Lung (tissue), 12 donors: Measurements from ENCODE around the gene CNIH3. TPM values are rescaled to one million over a fixed set of nuclear protein-coding genes. Genes with fewer than 3 reads are reported as not detected.

Source experiments
- ATAC-seq: fragments of 200-7000 bp; cut with Tn5 transposase; one replicate; pipeline ENCODE4 v1.9.1; 2020; ENCODE audit warnings: moderate number of reproducible peaks; ENCODE audit not compliant: insufficient read depth, low FRiP score
- DNase-seq, 3 donors: peaks; one replicate each; pipeline ENCODE4 v3.0.0-alpha.2; 2013 to 2017
- H3K27ac ChIP-seq, 2 donors: one replicate each; pipeline ENCODE4 v1.5.1; 2013; ENCODE audit warnings: mild to moderate bottlenecking in 2 of 2, moderate library complexity in 2 of 2, control low read depth in 1 of 2, inconsistent platforms in 1 of 2, low read depth in 1 of 2, low read length in 1 of 2
- H3K27me3 ChIP-seq, 3 donors: one replicate each; pipeline ENCODE4 v1.5.1; 2013; ENCODE audit warnings: low read length in 2 of 3; ENCODE audit not compliant: control insufficient read depth in 3 of 3, insufficient read depth in 3 of 3
- H3K36me3 ChIP-seq, 4 donors: one replicate each; pipeline ENCODE4 v1.5.1; 2013; ENCODE audit warnings: low read length in 4 of 4, mild to moderate bottlenecking in 1 of 4, moderate library complexity in 1 of 4; ENCODE audit not compliant: control insufficient read depth in 4 of 4, insufficient read depth in 4 of 4
- H3K4me1 ChIP-seq, 5 donors: one replicate each; pipeline ENCODE4 v1.5.1; 2013; ENCODE audit warnings: low read length in 5 of 5, mild to moderate bottlenecking in 2 of 5, moderate library complexity in 1 of 5; ENCODE audit not compliant: control insufficient read depth in 5 of 5, insufficient read depth in 5 of 5
- H3K4me3 ChIP-seq: one replicate; pipeline ENCODE4 v1.5.1; 2013; ENCODE audit warnings: mild to moderate bottlenecking, control low read depth, moderate library complexity
- H3K9ac ChIP-seq, 2 donors: one replicate each; pipeline ENCODE4 v1.5.1; 2013; ENCODE audit warnings: low read length in 2 of 2, control low read depth in 1 of 2; ENCODE audit not compliant: insufficient read depth in 1 of 2
- H3K9me3 ChIP-seq, 4 donors: one replicate each; pipeline ENCODE4 v1.5.1; 2013; ENCODE audit warnings: low read length in 3 of 4, mild to moderate bottlenecking in 1 of 4, moderate library complexity in 1 of 4; ENCODE audit not compliant: control insufficient read depth in 4 of 4, insufficient read depth in 3 of 4
- WGBS, 2 donors: extraction: QIAGEN DNeasy Blood & Tissue Kit; methylation state at CpG; one replicate each; pipeline ENCODE4 v1.1.7; 2013; 5-methylcytosine and 5-hydroxymethylcytosine counted together
- polyA plus RNA-seq, 2 donors: library from polyadenylated mRNA; stranded (reverse); fragments of 200-250 nt; gene quantifications; one replicate each; pipeline ENCODE4 v1.2.1, GENCODE V29; 2013
- total RNA-seq, 2 donors: library from RNA; depleted of rRNA in 1 of 2; stranded (reverse); fragments of >200 nt in 1 of 2; gene quantifications; one replicate each; pipeline ENCODE4 v1.2.1, GENCODE V29; 2014 to 2021
- TF ChIP-seq, protein P1 (sequence below): IDR thresholded peaks from 2 replicates; pipeline ENCODE4 v1.5.1; 2012; ENCODE audit warnings: mild to moderate bottlenecking; ENCODE audit errors: control extremely low read depth, extremely low read depth
- donor health status: control.
- donor health status: control.
- donor health status: Bipolar disorder and iron deficiency.
- donor health status: healthy.
- donor health status: DM: yes; HTN: yes; CAD: no.

CNIH3 gene
- total and polyA plus RNA-seq, 4 donors = 0.70 to 5.2 (median 2.9) TPM

DNA sequence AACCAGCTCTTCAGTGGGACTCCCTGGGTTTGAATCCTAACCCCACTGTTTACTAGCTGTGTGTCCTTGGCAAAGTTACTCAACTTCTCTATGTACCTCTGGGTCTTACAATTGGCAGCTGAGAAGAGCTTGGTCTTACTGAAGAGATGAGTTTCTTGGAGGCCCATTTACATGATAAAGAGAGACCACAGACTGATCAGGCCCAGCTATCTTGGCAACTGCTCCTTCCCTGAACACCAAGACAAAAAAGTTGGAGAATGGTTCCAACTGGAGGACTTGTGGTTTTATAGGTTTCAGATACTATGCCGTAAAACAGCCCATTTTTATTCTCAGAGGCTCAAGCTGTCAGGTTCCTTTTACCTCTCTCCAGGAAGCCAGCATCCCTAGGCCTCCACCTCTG lies 24.8 kb upstream of the CNIH3 start:
- TF ChIP-seq, protein P1, sequence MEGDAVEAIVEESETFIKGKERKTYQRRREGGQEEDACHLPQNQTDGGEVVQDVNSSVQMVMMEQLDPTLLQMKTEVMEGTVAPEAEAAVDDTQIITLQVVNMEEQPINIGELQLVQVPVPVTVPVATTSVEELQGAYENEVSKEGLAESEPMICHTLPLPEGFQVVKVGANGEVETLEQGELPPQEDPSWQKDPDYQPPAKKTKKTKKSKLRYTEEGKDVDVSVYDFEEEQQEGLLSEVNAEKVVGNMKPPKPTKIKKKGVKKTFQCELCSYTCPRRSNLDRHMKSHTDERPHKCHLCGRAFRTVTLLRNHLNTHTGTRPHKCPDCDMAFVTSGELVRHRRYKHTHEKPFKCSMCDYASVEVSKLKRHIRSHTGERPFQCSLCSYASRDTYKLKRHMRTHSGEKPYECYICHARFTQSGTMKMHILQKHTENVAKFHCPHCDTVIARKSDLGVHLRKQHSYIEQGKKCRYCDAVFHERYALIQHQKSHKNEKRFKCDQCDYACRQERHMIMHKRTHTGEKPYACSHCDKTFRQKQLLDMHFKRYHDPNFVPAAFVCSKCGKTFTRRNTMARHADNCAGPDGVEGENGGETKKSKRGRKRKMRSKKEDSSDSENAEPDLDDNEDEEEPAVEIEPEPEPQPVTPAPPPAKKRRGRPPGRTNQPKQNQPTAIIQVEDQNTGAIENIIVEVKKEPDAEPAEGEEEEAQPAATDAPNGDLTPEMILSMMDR = no peak
- Histone ChIP-seq H3K9ac (no peak overlapping the region), H3K4me3 (no peak overlapping the region), H3K4me1 (peaks cover 0 to 1% (median 0%) of the 10 kb centered on the region in 5 donors), H3K9me3 (no peaks in the 10 kb centered on the region), H3K36me3 (no peaks in the 10 kb centered on the region), H3K27me3 (no peaks in the 10 kb centered on the region), H3K27ac (no peak overlapping the region)
- WGBS, 2 donors = 81 to 96% methylated on average over 1 of the region's 1 CpG
- ATAC-seq (no peak), DNase-seq (no peak)

DNA sequence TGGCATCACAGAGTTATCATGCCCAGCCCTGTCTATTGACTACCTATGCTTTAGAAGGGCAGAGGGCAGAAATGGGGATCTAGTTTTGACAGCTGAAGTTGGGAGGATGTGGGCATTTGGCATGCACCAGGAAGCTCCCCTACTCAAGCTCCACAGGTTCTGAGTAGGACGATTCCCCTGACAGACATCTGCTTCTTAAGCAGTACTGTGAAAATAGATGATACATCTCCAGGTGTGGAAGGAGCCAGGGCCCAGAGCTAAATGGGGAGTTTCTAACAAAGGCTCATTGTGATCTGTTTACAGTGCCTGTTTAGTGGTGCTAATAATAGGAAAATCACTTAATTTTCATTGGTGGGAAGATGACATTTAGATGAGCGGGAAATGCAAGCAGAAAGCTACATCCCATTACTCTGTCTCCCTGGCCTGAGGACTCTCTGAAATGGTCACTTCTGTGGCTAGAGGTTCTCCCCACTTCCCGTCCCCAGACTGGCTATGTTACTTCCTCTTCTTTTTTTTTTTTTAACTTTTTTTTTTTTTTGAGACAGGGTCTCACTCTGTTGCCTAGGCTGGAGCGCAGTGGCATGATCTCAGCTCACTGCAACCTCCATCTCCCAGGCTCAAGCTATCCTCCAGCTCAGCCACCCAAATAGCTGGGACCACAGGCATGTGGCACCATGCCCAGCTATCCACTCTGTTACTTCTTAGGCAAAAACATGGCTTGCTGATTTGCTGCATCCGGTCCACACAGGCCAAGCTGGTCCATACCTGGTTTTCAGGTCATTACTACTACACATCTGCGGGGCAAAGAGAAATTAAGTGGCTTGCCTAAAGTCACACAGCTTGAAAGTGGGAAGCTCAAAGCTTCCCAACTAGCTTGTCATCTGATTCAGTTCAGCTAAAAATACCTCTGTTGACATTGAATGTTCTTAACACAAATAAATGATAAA lies 23.2 kb upstream of the CNIH3 start:
- Histone ChIP-seq H3K4me1 (peaks cover 0 to 1% (median 0%) of the 10 kb centered on the region in 5 donors), H3K27me3 (no peaks in the 10 kb centered on the region), H3K9ac (no peak overlapping the region), H3K36me3 (no peaks in the 10 kb centered on the region), H3K4me3 (no peak overlapping the region), H3K9me3 (no peaks in the 10 kb centered on the region), H3K27ac (no peak overlapping the region)
- no peak for ATAC-seq
- DNase-seq = peak in 2 of 3 donors; percentile 20 to 45
- WGBS, 2 donors = 50 to 52% methylated on average over 6 of the region's 6 CpGs
- TF ChIP-seq, protein P1 = no peak

DNA sequence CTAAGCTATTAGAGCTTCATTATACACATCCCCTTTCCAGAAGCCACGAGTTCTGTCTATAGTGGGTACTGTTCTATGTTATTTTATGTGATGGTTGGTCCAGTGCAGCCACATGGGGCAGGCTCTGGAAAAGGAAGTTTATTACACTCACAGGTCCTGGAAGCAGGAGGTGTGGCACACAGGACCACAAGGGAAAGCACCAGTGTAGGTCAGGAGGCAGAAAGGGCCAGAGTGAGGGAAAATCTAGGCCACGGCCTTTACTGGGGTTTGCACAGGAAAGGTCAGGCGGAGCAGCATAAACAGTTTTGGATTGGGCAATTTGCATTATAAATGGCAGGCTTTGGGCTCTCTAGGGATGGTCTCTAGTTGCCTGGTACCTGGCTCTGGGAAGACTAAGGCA lies 21.8 kb upstream of the CNIH3 start:
- Histone ChIP-seq H3K4me1 (peaks cover 0 to 1% (median 0%) of the 10 kb centered on the region in 5 donors), H3K27ac (no peak overlapping the region), H3K36me3 (no peaks in the 10 kb centered on the region), H3K4me3 (no peak overlapping the region), H3K9me3 (no peaks in the 10 kb centered on the region), H3K27me3 (no peaks in the 10 kb centered on the region), H3K9ac (no peak overlapping the region)
- WGBS, 2 donors = 87 to 91% methylated on average over 3 of the region's 3 CpGs
- TF ChIP-seq, protein P1 = no peak
- no peak for ATAC-seq
- DNase-seq = no peak
